ENCODE data around the gene OR52D1.

The OR52D1 gene

DNA sequence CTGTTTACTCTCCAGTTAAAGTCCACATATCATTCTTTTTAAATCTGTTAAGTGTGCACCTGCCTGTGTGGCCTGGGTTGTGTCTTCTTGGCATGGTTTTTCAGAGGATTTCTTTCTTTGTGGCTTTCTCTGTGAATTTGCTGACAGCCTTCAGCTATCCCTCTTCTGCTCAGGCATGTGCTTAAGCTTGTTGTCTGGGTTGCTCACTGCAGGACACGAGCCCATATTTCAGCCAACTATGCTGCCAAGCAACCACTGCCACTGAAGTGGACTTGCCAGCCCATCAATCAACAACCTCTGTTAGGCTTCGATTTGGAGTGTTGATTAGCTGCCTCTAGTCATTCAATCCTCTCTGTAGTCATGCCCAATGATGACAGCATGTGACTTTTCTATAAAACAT, 21.0 kb upstream of the OR52D1 start:
- TF ChIP-seq, protein P1, sequence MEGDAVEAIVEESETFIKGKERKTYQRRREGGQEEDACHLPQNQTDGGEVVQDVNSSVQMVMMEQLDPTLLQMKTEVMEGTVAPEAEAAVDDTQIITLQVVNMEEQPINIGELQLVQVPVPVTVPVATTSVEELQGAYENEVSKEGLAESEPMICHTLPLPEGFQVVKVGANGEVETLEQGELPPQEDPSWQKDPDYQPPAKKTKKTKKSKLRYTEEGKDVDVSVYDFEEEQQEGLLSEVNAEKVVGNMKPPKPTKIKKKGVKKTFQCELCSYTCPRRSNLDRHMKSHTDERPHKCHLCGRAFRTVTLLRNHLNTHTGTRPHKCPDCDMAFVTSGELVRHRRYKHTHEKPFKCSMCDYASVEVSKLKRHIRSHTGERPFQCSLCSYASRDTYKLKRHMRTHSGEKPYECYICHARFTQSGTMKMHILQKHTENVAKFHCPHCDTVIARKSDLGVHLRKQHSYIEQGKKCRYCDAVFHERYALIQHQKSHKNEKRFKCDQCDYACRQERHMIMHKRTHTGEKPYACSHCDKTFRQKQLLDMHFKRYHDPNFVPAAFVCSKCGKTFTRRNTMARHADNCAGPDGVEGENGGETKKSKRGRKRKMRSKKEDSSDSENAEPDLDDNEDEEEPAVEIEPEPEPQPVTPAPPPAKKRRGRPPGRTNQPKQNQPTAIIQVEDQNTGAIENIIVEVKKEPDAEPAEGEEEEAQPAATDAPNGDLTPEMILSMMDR (IDR thresholded peaks at IDR 0.05; ENCODE audit: control insufficient read depth, extremely low read depth, insufficient read depth): no peak
- no peak for DNase-seq (ENCODE audit: low read depth)
- no peak overlapping the region for H3K4me3 ChIP-seq (ENCODE audit: low read depth, low read length)

DNA sequence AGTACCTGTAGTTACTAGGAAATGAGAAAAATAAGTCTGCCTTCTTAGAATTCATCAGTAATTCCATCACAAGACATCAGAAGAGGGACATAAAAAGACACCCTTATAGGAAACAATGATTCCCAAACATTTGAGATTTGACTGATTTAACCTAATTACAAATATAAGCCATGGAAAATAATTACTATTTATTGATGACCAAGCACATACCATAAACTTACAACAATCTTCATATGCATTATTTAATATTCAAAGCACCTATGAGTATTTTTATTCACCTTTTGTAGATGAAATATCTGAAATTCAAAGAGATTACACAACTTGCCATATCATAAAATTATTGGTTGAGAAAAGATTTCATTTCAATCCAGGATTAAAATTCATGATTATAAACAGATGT, 14.6 kb upstream of the OR52D1 start:
- TF ChIP-seq, protein P1 (IDR thresholded peaks at IDR 0.05; ENCODE audit: control insufficient read depth, extremely low read depth, insufficient read depth): no peak
- no peak overlapping the region for H3K4me3 ChIP-seq (ENCODE audit: low read depth, low read length)
- DNase-seq (ENCODE audit: low read depth): no peak

DNA sequence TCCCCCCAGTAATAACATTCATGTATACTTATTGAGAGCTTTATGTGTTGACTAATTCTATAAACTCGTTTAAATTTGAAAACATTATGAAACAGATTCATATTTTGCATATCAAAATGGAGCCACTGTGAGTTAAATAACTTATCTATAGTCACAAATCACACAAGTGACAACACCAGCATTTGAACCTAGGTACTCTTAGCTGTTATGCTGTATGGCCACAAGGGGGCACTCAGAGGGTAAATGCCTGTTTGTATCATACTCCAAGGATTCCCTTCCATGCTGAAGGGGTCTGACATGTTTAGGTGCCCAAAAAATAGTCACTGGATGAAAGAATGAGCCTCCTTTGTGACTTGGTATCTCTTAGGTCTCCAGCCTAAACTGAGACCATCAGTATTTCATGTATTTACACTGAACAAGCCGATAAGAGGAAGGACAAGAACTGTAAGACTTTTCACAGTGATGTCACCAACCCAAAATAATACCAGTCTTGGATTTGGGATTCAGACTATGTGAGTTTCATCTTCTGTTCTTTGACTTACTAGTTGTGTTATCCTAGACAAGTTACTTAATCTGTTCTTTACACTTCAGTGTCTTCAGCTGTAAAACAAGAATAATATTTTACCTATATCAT, 12.2 kb upstream of the OR52D1 start:
- TF ChIP-seq, protein P1 (IDR thresholded peaks at IDR 0.05; ENCODE audit: control insufficient read depth, extremely low read depth, insufficient read depth): peak; percentile 82
- H3K4me3 ChIP-seq (ENCODE audit: low read depth, low read length): no peak overlapping the region
- DNase-seq (ENCODE audit: low read depth): no peak

DNA sequence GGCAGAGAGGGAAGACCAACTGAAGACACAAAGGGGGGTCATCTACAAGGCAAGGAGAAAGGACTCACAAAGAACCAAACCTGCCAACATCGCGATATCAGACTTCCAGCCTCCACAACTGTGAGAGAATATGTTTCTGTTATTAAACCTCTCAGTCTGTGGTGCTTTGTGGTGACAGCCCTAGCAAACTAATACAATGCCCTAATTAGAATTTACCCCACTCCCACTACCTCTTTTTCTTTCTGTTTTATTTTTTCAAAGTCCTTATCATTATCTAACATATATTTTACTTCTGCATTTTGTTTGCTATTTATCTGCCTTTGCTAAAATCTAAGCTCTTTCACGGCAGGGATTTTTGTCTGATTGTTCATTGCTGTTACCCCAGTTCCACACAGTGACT, 2.5 kb upstream of the OR52D1 start:
- TF ChIP-seq, protein P1 (IDR thresholded peaks at IDR 0.05; ENCODE audit: control insufficient read depth, extremely low read depth, insufficient read depth): no peak
- H3K4me3 ChIP-seq (ENCODE audit: low read depth, low read length): no peak overlapping the region
- DNase-seq (ENCODE audit: low read depth): no peak

DNA sequence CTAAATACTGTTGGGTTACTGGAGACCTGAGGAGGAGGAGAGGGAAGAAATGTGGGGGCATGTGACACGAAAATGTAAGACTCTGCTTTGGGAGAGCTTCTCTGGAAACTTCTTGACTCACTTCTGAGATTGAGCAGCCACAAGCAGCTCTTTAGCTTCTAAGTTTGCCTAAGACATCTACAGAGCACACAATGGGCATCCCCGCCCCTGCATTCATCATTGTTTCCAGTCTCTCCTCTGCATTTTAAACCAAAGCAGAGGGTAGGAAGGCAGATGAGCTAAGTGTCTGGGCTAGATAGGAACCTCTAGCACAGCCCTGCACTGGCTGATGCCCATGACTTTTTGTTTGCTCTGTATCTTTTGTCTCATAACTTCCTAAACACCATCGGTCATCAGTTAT, 2.1 kb upstream of the OR52D1 start:
- H3K4me3 ChIP-seq (ENCODE audit: low read depth, low read length): no peak overlapping the region
- TF ChIP-seq, protein P1 (IDR thresholded peaks at IDR 0.05; ENCODE audit: control insufficient read depth, extremely low read depth, insufficient read depth): no peak
- no peak for DNase-seq (ENCODE audit: low read depth)

DNA sequence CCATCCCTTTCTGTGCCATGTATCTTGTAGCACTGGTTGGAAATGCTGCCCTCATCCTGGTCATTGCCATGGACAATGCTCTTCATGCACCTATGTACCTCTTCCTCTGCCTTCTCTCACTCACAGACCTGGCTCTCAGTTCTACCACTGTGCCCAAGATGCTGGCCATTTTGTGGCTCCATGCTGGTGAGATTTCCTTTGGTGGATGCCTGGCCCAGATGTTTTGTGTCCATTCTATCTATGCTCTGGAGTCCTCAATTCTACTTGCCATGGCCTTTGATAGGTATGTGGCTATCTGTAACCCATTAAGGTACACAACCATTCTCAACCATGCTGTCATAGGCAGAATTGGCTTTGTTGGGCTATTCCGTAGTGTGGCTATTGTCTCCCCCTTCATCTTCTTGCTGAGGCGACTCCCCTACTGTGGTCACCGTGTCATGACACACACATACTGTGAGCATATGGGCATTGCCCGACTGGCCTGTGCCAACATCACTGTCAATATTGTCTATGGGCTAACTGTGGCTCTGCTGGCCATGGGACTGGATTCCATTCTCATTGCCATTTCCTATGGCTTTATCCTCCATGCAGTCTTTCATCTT, 414 bp downstream of the OR52D1 start:
- TF ChIP-seq, protein P1 (IDR thresholded peaks at IDR 0.05; ENCODE audit: control insufficient read depth, extremely low read depth, insufficient read depth): no peak
- no peak for DNase-seq (ENCODE audit: low read depth)
- H3K4me3 ChIP-seq (ENCODE audit: low read depth, low read length): no peak overlapping the region

Data from LNCaP clone FGC (cell line).